ENCODE data around the gene RAB3GAP1. TPM values are rescaled to one million over a fixed set of nuclear protein-coding genes. Genes with fewer than 3 reads are reported as not detected.
"Not testable (repeated sequence)": the region's sequence is repeated elsewhere in the genome, so short reads cannot be mapped to it uniquely, and the experiment has no call there.

The RAB3GAP1 gene
- total RNA-seq, 1 experiment from 2014 or later, result 36.2 TPM

- in situ Hi-C loops (cut with HindIII; ENCODE audit: low pct_unique_long_range_greater_than_20kb, low sequenced_read_pairs), result no loop called here
- DNase-seq (ENCODE audit: low read depth, low spot score), result no peak
Observed at GRCh38 chr2:135093670-135094330, 41.7 kb downstream of the RAB3GAP1 start.

- in situ Hi-C loops (cut with HindIII; ENCODE audit: low pct_unique_long_range_greater_than_20kb, low sequenced_read_pairs), result no loop called here
- DNase-seq (ENCODE audit: low read depth, low spot score), result no peak
Observed at GRCh38 chr2:135094508-135094907, 42.4 kb downstream of the RAB3GAP1 start.

GRCh38 chr2:135095591-135095990 lies 43.5 kb downstream of the RAB3GAP1 start:
- DNase-seq (ENCODE audit: low read depth, low spot score), result no peak
- in situ Hi-C loops (cut with HindIII; ENCODE audit: low pct_unique_long_range_greater_than_20kb, low sequenced_read_pairs), result no loop called here

GRCh38 chr2:135096665-135097446 lies 44.8 kb downstream of the RAB3GAP1 start:
- in situ Hi-C loops (cut with HindIII; ENCODE audit: low pct_unique_long_range_greater_than_20kb, low sequenced_read_pairs), result no loop called here
- DNase-seq (ENCODE audit: low read depth, low spot score), result no peak

GRCh38 chr2:135097532-135098231 lies 45.6 kb downstream of the RAB3GAP1 start:
- in situ Hi-C loops (cut with HindIII; ENCODE audit: low pct_unique_long_range_greater_than_20kb, low sequenced_read_pairs), result no loop called here
- no peak for DNase-seq (ENCODE audit: low read depth, low spot score)

- no peak for DNase-seq (ENCODE audit: low read depth, low spot score)
- in situ Hi-C loops (cut with HindIII; ENCODE audit: low pct_unique_long_range_greater_than_20kb, low sequenced_read_pairs), result no loop called here
Observed at GRCh38 chr2:135099802-135100483, 47.9 kb downstream of the RAB3GAP1 start.

GRCh38 chr2:135103843-135104242 lies 51.8 kb downstream of the RAB3GAP1 start:
- in situ Hi-C loops (cut with HindIII; ENCODE audit: low pct_unique_long_range_greater_than_20kb, low sequenced_read_pairs), result no loop called here
- DNase-seq (ENCODE audit: low read depth, low spot score), result no peak

GRCh38 chr2:135105513-135106316 lies 53.6 kb downstream of the RAB3GAP1 start:
- not testable (repeated sequence) for DNase-seq (ENCODE audit: low read depth, low spot score)

GRCh38 chr2:135113322-135113721 lies 61.2 kb downstream of the RAB3GAP1 start:
- no peak for DNase-seq (ENCODE audit: low read depth, low spot score)
- in situ Hi-C loops (cut with HindIII; ENCODE audit: low pct_unique_long_range_greater_than_20kb, low sequenced_read_pairs), result no loop called here

More at GRCh38 chr2:135105513-135106316, 53.6 kb downstream of the RAB3GAP1 start:
- in situ Hi-C loops (cut with HindIII; ENCODE audit: low pct_unique_long_range_greater_than_20kb, low sequenced_read_pairs), result not testable (repeated sequence)

GRCh38 chr2:135119582-135119981 lies 67.5 kb downstream of the RAB3GAP1 start:
- no peak for DNase-seq (ENCODE audit: low read depth, low spot score)
- in situ Hi-C loops (cut with HindIII; ENCODE audit: low pct_unique_long_range_greater_than_20kb, low sequenced_read_pairs), result no loop called here

GRCh38 chr2:135121016-135121657 lies 69.0 kb downstream of the RAB3GAP1 start:
- in situ Hi-C loops (cut with HindIII; ENCODE audit: low pct_unique_long_range_greater_than_20kb, low sequenced_read_pairs), result no loop called here
- no peak for DNase-seq (ENCODE audit: low read depth, low spot score)

GRCh38 chr2:135121658-135122039 lies 69.6 kb downstream of the RAB3GAP1 start:
- DNase-seq (ENCODE audit: low read depth, low spot score); in situ Hi-C loops (cut with HindIII; ENCODE audit: low pct_unique_long_range_greater_than_20kb, low sequenced_read_pairs): not testable (repeated sequence)

- in situ Hi-C loops (cut with HindIII; ENCODE audit: low pct_unique_long_range_greater_than_20kb, low sequenced_read_pairs), result no loop called here
- DNase-seq (ENCODE audit: low read depth, low spot score), result no peak
Observed at GRCh38 chr2:135124924-135125886, 73.1 kb downstream of the RAB3GAP1 start.

GRCh38 chr2:135125940-135126339 lies 73.8 kb downstream of the RAB3GAP1 start:
- in situ Hi-C loops (cut with HindIII; ENCODE audit: low pct_unique_long_range_greater_than_20kb, low sequenced_read_pairs), result no loop called here
- DNase-seq (ENCODE audit: low read depth, low spot score), result no peak

- in situ Hi-C loops (cut with HindIII; ENCODE audit: low pct_unique_long_range_greater_than_20kb, low sequenced_read_pairs), result no loop called here
- no peak for DNase-seq (ENCODE audit: low read depth, low spot score)
Observed at GRCh38 chr2:135130751-135131150, 78.7 kb downstream of the RAB3GAP1 start.

GRCh38 chr2:135132314-135132713 lies 80.2 kb downstream of the RAB3GAP1 start:
- no peak for DNase-seq (ENCODE audit: low read depth, low spot score)
- in situ Hi-C loops (cut with HindIII; ENCODE audit: low pct_unique_long_range_greater_than_20kb, low sequenced_read_pairs), result no loop called here

Measured in SK-MEL-5 (cell line).